Breast epithelium (tissue), 3 donors: ENCODE measurements around the gene ANGPTL2.

ENCODE experiments used
- POLR2A ChIP-seq: fragments of 450-650 bp; IDR thresholded peaks from one replicate; pipeline ENCODE4 v1.6.1; 2016; ENCODE audit warnings: antibody characterized with exemption, mild to moderate bottlenecking, moderate library complexity
- TF ChIP-seq, protein P1 (sequence below), 3 donors: fragments of 450-650 bp; IDR thresholded peaks; one replicate each; pipeline ENCODE4 v1.5.1; 2016 to 2017; ENCODE audit warnings: antibody characterized with exemption in 3 of 3, mild to moderate bottlenecking in 3 of 3, moderate library complexity in 3 of 3

DNA sequence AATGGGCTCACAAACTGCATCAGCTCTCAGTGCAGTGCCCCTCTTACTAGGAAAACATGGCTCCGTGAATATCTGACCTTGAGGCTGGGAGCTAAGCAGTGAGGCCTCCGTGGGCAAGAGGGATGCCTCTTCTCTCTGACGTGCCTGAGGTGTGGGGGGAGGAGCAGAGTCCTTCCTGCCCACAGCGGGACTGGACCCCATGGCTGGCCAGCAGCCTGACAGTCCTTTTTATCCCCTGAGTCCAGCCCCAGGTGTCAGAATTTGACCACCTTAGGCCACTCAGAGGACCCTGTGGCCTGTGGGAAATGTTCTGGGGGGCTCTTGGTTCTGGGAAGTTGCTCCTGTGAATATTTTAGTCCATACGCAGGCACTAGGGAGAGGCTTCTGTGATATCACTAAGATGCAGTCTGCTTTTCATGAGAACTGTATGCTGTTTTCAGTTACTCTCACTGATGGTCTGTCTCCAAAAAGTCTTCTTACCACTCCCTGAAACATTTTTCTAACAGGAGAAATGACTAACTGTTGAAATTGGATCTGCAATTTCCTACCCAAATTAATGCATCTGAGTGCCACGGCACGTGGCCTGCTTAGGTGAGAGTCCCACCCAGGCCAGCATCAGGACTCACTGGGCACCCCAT is 23.4 kb downstream of the ANGPTL2 start:
- no peak for TF ChIP-seq POLR2A
- TF ChIP-seq, protein P1, sequence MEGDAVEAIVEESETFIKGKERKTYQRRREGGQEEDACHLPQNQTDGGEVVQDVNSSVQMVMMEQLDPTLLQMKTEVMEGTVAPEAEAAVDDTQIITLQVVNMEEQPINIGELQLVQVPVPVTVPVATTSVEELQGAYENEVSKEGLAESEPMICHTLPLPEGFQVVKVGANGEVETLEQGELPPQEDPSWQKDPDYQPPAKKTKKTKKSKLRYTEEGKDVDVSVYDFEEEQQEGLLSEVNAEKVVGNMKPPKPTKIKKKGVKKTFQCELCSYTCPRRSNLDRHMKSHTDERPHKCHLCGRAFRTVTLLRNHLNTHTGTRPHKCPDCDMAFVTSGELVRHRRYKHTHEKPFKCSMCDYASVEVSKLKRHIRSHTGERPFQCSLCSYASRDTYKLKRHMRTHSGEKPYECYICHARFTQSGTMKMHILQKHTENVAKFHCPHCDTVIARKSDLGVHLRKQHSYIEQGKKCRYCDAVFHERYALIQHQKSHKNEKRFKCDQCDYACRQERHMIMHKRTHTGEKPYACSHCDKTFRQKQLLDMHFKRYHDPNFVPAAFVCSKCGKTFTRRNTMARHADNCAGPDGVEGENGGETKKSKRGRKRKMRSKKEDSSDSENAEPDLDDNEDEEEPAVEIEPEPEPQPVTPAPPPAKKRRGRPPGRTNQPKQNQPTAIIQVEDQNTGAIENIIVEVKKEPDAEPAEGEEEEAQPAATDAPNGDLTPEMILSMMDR (IDR thresholded peaks at IDR 0.05), result no peak
